ENCODE measurements around the gene EFNA2.
"Not testable (repeated sequence)": the region's sequence is repeated elsewhere in the genome, so short reads cannot be mapped to it uniquely, and the experiment has no call there.

EFNA2 gene

GRCh38 chr19:1309977-1310852 is 24.5 kb downstream of the EFNA2 start:
- FAIRE-seq (no peak), DNase-seq (ENCODE audit: insufficient read length) (no peak)
- TF ChIP-seq TAF1 (IDR thresholded peaks at IDR 0.05; ENCODE audit: borderline replicate concordance, low read depth, low read length) (no peak), POLR2AphosphoS5 (IDR thresholded peaks at IDR 0.05; ENCODE audit: low read depth, low read length) (no peak), POLR2A (IDR thresholded peaks at IDR 0.05; ENCODE audit: low read depth, low read length) (no peak)

GRCh38 chr19:1310853-1311180 is 25.1 kb downstream of the EFNA2 start:
- TF ChIP-seq TAF1 (IDR thresholded peaks at IDR 0.05; ENCODE audit: borderline replicate concordance, low read depth, low read length) = no peak
- TF ChIP-seq POLR2AphosphoS5 (IDR thresholded peaks at IDR 0.05; ENCODE audit: low read depth, low read length) = no peak
- no peak for TF ChIP-seq POLR2A (IDR thresholded peaks at IDR 0.05; ENCODE audit: low read depth, low read length)
- FAIRE-seq (no peak), DNase-seq (ENCODE audit: insufficient read length) (no peak)

- FAIRE-seq = no peak
- no peak for DNase-seq (ENCODE audit: insufficient read length)
- TF ChIP-seq POLR2A (IDR thresholded peaks at IDR 0.05; ENCODE audit: low read depth, low read length) = no peak
- TF ChIP-seq TAF1 (IDR thresholded peaks at IDR 0.05; ENCODE audit: borderline replicate concordance, low read depth, low read length) = no peak
Observed at GRCh38 chr19:1311543-1312091, 25.9 kb downstream of the EFNA2 start.

GRCh38 chr19:1312767-1313694 is 27.4 kb downstream of the EFNA2 start:
- FAIRE-seq (no peak), DNase-seq (ENCODE audit: insufficient read length) (no peak)
- TF ChIP-seq POLR2A (IDR thresholded peaks at IDR 0.05; ENCODE audit: low read depth, low read length) (no peak), POLR2AphosphoS5 (IDR thresholded peaks at IDR 0.05; ENCODE audit: low read depth, low read length) (no peak), TAF1 (IDR thresholded peaks at IDR 0.05; ENCODE audit: borderline replicate concordance, low read depth, low read length) (no peak)

- TF ChIP-seq TAF1 (IDR thresholded peaks at IDR 0.05; ENCODE audit: borderline replicate concordance, low read depth, low read length) (no peak), POLR2A (IDR thresholded peaks at IDR 0.05; ENCODE audit: low read depth, low read length) (no peak), POLR2AphosphoS5 (IDR thresholded peaks at IDR 0.05; ENCODE audit: low read depth, low read length) (no peak)
- no peak for FAIRE-seq
- no peak for DNase-seq (ENCODE audit: insufficient read length)
Observed at GRCh38 chr19:1313695-1314613, 28.3 kb downstream of the EFNA2 start.

GRCh38 chr19:1315470-1316166 is 29.9 kb downstream of the EFNA2 start:
- TF ChIP-seq POLR2A (IDR thresholded peaks at IDR 0.05; ENCODE audit: low read depth, low read length) (no peak), POLR2AphosphoS5 (IDR thresholded peaks at IDR 0.05; ENCODE audit: low read depth, low read length) (no peak), TAF1 (IDR thresholded peaks at IDR 0.05; ENCODE audit: borderline replicate concordance, low read depth, low read length) (no peak)
- FAIRE-seq (no peak), DNase-seq (ENCODE audit: insufficient read length) (peak; percentile 78)

- DNase-seq (ENCODE audit: insufficient read length) (no peak), FAIRE-seq (no peak)
- no peak for TF ChIP-seq POLR2AphosphoS5 (IDR thresholded peaks at IDR 0.05; ENCODE audit: low read depth, low read length)
- TF ChIP-seq TAF1 (IDR thresholded peaks at IDR 0.05; ENCODE audit: borderline replicate concordance, low read depth, low read length) = no peak
- no peak for TF ChIP-seq POLR2A (IDR thresholded peaks at IDR 0.05; ENCODE audit: low read depth, low read length)
Observed at GRCh38 chr19:1316466-1316865, 30.8 kb downstream of the EFNA2 start.

- FAIRE-seq (no peak), DNase-seq (ENCODE audit: insufficient read length) (no peak)
- no peak for TF ChIP-seq POLR2AphosphoS5 (IDR thresholded peaks at IDR 0.05; ENCODE audit: low read depth, low read length)
- TF ChIP-seq POLR2A (IDR thresholded peaks at IDR 0.05; ENCODE audit: low read depth, low read length) = no peak
- TF ChIP-seq TAF1 (IDR thresholded peaks at IDR 0.05; ENCODE audit: borderline replicate concordance, low read depth, low read length) = no peak
Observed at GRCh38 chr19:1317274-1318003, 31.8 kb downstream of the EFNA2 start.

- FAIRE-seq = no peak
- DNase-seq (ENCODE audit: insufficient read length) = no peak
Observed at GRCh38 chr19:1318678-1319471, 33.2 kb downstream of the EFNA2 start.

GRCh38 chr19:1320282-1320650 is 34.6 kb downstream of the EFNA2 start:
- FAIRE-seq; DNase-seq (ENCODE audit: insufficient read length): not testable (repeated sequence)

More at GRCh38 chr19:1318678-1319471, 33.2 kb downstream of the EFNA2 start:
- no peak for TF ChIP-seq TAF1 (IDR thresholded peaks at IDR 0.05; ENCODE audit: borderline replicate concordance, low read depth, low read length)

Data from GM12892 (cell line).